ENCODE data around the gene TC2N.
A peak's percentile ranks its signal among the peaks of the same experiment; 100 is the strongest.
"Not testable (repeated sequence)": the region's sequence is repeated elsewhere in the genome, so short reads cannot be mapped to it uniquely, and the experiment has no call there.

TC2N gene

DNA sequence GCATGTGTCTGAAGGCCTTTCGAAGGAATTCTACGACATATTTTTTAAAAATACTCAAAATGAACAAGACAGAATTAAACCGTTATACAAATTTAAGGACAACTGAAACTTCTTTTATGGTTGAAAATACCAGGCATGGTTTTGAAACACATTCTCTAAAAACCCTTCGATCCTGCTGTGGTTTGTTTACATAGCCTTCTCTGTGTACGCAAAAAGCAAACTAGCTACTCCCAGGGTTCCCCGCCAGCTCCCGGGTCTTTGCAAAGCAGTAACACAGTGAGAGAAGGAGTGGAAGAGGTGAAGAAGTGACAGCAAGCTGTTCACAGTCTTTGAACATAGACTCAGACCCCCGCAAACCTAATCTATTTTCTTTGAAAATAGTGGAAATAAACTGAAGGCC lies 2.2 kb upstream of the TC2N start:
- no peak for DNase-seq (ENCODE audit: low spot score)

DNA sequence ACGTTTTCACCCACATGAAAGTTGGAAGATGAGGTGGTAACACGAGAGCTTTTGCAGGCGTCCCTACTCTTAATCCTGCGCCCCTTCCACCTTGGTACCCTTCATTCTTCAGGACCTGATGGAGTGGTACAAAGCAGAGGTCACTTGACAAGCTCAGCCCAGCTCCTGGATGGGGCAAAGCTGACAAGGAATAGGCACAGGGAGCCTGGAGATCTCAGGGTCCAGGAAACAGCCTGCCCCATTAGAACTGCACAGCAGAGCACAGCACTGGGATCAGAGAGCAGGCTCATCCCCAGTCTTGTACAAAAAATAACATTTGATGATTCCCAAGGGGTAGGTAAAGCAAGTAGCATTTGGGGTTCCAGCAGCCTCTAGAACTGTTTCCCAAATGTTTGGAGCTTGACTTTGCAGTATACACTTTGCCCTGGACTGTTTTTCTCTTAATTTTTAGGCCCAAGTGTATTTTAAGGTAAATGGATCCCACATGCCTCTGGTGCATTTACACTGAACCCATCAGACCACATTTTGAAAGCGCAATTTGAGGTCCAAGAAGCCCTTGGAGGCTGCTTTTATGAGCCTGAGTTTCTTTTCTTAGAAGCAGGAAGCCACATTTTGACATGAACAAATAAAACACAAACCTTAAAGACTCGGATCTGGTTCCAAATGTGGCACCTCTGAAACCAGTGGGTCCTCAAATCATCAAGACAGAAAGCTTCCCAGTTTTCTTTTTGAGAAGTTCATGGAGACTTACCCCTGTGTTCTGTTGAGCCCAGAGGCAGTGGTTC lies 633 bp downstream of the TC2N start:
- DNase-seq (ENCODE audit: low spot score), result no peak

DNA sequence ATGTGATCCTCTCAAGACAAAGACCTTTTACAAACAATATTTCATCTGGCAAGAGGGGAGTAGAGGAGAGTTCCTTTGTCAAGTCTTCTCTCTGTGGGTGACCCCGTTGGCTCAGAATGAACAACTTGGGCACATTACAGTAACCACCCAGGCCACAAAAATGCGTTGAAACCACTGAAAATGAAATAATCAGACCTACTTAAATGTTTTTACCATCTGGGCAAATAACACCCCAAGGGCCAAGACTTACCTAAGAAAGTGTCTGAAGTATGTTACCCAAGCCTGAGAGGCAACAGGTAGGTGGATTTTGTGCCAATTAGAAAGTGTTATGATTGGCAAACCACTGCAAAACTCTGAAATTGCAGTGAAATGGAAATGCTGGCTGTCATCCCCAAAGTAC lies 1.3 kb downstream of the TC2N start:
- no peak for DNase-seq (ENCODE audit: low spot score)

DNA sequence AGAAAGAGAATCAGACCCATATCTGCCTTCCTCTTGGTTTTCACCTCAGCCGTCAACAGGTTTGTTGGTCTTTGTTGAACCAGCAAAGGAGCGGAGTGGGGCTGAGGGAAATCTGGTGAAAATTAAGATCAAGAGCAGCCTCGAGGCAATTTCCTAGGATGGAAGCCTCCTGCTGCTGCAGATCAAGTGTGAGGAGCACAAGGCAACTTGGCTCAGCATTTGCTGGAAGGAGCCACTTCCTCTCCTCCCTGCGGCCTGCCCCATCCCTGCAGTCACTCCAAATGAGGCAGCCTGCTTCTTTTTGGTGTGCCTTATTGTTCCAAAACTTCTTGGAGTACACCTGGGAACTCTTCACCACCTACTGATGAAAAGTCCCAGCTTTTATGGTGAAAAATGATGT lies 4.9 kb downstream of the TC2N start:
- DNase-seq (ENCODE audit: low spot score), result no peak

DNA sequence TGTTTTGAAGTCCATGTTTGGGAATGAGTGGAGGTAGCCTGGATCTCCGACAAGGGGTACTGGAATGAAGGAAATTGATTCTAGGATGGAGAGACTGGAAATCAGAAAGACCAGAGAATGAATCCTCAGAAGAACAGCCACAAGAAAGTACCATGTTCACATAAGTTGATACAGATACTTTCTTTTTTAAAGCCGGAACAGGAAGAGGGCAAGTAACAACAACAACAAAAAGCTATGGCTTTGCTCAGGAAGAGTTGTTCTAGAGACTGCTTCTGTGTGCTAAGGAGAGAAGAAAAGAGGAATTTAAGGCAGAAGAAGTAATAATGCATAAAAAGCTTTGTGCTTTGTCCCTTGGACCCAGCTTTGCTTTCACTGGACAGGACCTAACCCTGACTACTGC lies 6.2 kb downstream of the TC2N start:
- no peak for DNase-seq (ENCODE audit: low spot score)

DNA sequence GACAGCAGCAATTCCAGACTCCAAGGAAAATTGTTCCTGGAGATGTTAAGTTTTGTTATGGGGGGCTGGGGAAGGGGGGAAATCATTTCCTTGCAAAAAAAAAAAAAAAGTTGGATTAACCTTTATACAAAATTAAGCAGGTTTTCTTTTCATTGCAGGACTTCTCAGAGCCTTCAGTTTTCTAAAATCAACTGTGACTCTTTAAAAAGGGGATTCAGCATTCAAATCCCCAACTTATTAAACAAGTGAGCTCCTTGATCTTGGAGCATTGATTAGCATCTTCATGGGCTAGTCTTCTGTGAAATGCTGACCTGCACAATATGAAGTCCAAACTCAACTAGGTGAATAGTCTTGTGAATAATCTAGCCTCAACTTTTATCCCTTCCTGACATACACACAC lies 7.1 kb downstream of the TC2N start:
- DNase-seq (ENCODE audit: low spot score), result no peak

DNA sequence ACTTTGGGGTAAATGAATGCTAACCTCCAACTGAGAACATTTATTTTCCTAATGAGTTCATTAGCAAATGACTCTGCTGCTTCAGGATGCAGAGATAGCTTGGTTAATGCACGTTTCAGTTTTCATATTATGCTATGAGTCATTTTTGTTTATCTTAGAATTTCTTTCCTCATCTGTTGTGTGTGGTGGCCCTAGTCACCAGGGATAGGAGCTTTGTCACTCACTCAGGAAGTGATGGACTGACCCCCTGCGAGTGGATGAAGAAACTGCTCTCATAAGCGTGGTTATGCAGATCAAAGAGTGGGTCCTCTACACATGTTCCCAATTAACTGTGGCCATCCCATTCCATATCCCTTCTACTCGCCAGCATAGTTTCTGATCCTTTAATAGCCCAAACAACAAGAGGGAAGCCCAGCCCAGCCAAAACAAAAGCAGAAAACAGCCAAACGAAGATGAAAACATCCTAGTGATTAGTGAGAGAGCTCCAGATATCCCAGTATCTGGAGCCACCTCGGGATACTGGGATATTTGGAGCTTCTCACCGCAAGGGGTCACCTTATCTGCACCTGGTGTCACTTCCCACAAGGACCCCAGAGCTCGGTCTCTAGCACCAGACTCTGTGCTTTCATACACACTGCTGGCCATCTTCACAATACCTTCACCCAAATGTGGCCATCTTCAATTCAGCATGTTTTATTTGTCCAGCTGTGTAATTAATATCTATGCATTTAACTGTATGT lies 8.6 kb downstream of the TC2N start:
- no peak for DNase-seq (ENCODE audit: low spot score)

DNA sequence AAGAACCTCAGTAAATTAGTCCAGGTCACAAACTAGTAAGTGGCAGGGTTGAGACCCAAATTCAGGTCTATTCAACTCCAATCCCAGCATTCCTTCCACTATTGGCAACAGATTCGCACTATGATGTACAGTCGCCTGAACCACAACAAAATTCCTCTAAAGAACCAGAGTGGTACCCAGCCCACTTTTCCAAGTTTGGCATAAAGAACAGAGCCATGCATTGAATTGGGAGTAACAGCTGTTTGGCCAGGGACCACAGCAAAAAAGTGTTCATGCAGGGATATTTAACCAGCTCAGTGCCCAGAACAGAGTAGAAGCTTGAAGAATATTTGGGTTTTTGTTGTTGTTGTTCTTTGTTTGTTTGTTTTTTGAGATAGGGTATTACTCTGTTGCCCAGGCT lies 9.7 kb downstream of the TC2N start:
- no peak for DNase-seq (ENCODE audit: low spot score)

DNA sequence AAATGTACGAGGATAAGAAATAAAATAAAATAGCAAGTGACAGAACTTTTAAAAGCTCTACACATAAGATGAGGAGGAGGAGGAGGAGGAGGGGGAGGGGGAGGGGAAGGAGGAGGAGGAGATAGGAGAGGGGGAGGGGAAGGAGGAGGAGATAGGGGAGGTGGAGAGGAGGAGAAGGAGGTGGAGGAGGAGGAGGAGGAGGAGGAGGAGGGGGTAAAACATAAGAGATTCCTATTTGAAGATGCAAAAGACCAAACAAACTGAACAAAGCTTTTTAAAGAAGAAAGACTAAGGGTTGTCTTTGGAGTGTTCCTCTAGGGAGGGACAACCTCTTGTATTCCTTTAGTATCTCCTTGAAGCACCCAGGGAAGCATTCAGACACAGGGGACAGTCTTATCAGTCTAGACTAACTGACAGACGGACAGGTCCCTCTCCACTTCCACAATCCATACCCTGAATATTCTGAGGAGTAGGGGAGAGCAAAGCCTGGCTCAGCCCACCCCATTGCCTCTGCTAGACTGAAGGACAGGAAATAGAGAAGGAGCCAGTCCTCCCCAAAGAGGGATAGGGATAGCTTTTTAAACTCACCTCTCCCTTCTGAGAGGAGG lies 12.9 kb downstream of the TC2N start:
- DNase-seq (ENCODE audit: low spot score), result no peak

DNA sequence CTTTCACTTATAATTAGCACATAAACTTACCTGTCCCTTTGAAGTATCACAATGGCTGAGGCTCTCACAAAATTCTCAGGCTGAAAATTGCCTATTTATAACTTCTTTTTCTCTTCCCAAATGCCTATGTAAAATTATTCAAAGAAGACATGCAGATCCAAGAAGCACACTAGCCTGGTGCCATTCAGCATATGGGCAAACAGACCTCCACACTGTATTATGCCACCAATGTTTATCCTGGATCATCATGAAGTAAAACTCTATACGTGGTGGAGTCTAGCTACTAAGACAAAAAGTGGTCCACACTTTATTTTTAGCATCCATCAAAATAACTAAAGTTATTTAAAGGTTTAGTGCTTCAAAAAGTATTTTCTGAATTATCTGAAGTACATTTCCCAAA lies 15.8 kb downstream of the TC2N start:
- DNase-seq (ENCODE audit: low spot score), result no peak

DNA sequence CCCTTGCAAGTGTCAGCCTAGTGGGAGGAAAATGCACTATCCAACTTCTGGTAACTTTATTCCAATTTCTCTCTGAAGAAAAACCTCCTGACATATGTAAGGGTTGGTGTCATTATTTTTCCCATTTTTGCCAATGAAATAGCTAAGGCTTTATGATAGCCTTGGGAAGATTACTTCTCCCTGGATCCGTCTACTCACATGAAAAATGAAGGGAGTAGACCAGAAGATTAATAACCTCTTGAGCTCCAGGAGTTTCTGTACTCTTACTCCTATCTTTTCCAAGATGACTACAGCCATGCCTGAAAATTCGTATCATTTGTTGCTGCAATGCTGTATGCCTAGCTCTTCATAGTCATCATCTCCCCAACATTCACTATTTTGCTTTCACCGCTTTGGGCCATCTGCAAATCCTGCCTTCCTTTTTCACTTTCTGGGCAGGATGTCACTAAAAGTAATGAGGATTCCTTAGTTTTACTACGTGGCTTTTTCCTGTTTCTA lies 18.8 kb downstream of the TC2N start:
- DNase-seq (ENCODE audit: low spot score), result no peak

DNA sequence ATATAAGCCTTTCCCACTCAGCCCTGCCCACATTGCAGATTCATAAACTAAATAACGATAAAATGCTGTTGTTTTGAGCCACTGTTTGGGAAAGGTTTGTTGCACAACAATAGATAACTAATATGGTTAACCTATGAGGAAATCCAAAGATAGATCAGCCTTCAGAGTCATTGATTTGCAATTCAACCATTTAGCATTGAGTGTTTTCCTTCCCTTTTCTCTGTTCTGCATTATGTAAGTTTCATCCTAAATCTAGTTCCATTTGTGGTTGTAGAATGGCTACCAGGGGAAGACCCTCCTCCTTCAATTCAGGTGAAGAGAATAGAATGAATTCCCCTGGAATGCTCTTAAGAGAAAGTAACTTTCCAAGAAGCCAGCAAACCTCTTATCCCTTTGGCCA lies 19.6 kb downstream of the TC2N start:
- DNase-seq (ENCODE audit: low spot score), result no peak

DNA sequence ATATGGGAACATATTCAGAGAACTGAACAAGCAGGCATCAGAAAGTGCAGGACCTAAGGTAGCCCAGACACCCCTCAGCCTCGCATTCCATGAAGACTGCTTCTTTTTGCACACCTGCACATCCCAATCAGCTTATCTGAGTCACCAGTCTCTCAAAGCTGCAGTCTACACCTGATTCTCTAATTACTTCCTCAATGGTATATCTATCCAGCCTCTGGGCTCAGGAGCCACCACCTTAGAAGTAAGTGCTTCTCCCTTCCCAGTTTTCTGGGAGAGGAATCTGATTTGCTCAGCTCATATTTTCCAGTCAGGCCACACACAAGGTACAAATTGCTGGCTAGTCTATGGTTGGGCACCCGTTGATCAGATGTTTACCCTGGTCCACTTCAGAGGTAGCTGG lies 21.7 kb downstream of the TC2N start:
- no peak for DNase-seq (ENCODE audit: low spot score)

DNA sequence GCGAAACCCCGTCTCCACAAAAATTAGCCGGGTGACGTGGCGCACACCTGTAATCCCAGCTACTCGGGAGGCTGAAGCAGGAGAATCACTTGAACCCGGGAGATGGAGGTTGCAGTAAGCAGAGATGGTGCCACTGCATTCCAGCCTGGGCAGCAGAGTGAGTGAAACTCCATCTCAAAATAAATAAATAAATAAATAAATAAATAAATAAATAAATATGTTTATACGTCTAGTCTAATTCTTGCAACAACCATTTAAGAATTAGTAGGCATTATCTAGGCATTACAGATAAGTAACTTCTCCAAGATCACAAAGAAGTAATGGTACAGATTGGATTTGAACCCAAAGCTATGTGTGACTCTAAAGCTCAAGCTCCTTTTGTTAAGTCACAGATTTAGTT lies 22.3 kb downstream of the TC2N start:
- not testable (repeated sequence) for DNase-seq (ENCODE audit: low spot score)

DNA sequence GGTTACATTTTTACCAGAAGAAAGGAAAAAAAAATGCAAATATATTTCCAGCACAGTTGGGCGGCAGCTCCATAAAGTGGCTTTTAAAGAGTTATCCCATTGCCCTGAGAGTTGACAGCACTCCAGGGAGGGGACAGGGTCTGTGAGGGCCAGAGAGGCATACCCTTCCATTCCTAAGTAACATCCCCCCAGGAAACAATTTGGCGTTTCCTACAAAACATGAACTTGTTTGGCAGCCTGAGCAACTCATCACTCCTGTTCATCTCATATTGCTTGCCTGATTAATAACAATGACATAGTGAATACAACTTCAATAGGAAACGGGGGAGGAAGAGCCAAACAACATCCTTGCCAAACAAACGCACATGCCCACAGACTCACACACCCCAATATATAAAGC lies 23.3 kb downstream of the TC2N start:
- no peak for DNase-seq (ENCODE audit: low spot score)

DNA sequence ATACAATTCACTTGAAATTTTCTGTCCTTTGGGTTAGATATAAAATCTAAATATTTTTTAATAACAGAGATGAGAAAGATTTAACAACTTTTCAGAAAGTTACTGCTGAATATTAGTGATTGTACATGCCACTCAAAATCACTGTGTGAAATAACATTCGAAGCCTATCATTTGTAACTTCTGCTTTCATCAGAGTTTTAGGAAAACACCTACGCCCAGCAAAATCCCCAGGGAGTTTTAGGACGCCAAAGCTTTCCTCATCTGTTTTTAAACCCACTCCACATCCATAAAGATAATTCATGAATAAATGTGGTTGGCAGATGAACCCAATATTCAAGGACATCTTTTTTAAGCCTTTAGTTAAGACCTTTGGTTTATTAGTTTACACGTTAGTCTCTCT lies 23.9 kb downstream of the TC2N start:
- DNase-seq (ENCODE audit: low spot score), result no peak

DNA sequence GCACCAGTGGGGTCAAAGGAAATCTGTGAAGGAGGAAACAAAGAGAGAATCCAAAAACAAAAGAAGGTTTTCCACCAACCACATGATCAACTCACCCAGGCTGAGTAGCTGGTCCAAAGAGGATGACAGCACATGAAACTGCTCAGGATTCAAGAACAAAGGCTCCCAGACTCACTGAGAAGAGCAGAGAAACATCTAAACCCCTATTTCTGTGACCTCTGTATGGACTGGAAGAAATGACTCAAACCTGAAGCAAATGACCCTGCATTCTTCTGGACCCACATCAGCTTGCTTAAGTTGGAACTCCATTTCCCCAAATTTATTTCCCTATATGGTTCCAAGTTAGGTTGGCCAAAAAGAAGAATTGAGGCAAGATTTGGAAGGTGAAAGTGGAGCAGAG lies 26.3 kb downstream of the TC2N start:
- no peak for DNase-seq (ENCODE audit: low spot score)

DNA sequence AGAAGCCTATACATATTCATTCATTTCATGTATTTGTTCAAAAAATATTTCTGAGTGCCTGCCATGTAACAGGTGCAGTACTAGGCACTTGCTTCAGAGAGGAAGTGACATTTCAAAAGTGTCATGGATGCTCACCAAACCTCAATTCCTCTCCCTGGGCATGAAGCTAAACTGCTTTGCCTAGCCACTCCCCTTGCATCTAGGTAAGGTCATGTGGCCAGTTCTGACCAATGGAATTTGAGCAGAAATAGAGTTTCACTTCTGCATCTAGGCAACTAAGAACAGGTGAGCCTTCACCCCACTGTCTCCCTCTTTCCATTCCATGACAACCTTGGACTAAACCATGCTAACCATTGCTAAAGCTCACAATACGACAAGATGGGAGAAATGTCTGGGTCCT lies 27.6 kb downstream of the TC2N start:
- DNase-seq (ENCODE audit: low spot score), result no peak

DNA sequence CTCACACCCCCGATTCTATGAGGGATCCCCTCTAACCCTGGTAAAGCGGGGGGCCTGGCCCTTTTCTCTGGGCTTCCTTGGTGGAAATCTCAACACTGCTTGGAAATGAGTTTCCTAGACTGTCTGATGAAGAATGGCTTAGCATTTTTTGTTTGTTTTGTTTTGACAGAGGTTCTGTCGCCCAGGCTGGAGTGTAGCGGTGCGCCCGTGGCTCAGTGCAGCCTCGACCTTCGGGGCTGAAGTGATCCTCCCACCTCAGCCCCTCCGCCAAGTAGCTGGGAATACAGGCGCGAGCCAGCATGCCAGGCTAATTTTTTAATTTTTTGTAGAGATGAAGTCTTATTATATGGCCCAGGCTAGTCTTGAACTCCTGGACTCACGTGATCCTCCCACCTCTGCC lies 30.3 kb downstream of the TC2N start:
- DNase-seq (ENCODE audit: low spot score), result no peak

DNA sequence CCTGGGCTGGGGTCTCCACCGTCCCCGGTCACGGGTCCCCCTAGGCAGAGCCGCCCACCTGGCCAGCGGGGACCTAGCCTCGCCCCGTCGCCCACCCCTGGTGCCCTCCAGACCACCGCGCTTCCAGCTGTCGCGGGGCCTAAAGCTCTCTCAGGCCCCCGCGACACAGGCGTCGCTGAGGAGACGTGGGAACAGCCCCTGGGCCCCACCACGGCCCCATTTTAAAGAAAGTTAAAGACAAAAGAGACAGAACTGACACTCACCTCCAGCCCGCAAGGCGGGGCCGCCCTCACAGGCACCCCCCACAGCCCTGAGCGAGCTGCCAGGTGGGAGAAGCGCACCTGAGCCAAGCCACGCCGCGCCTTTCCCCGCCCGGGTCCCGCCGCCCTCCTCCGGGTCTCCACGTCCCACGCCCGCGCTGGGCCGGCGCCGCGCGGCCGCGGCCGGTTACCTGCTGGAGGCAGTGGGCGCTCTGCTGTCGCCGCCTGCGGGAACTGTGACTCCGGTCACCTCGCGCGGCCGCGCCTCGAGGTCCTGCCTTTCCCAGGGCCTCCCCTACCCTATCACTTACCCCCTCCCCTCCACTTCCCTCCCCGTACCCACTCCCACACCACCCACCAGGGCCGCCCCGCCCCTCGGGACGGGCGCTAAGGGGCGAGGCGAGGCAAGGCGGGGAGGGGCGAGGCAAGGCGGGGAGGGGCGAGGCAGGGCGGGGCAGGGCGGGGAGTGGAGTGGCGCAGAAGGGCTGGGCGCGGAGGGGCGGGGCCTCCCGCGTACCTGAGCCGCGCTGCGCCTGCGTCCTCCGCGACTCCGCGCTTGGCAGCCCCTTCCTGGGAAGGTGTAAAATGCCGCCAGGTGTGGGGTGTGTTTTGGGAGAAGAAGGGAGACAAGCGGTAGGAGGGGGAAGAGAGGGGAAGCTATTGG lies 31.2 kb downstream of the TC2N start:
- peak; percentile 69 for DNase-seq (ENCODE audit: low spot score)

DNA sequence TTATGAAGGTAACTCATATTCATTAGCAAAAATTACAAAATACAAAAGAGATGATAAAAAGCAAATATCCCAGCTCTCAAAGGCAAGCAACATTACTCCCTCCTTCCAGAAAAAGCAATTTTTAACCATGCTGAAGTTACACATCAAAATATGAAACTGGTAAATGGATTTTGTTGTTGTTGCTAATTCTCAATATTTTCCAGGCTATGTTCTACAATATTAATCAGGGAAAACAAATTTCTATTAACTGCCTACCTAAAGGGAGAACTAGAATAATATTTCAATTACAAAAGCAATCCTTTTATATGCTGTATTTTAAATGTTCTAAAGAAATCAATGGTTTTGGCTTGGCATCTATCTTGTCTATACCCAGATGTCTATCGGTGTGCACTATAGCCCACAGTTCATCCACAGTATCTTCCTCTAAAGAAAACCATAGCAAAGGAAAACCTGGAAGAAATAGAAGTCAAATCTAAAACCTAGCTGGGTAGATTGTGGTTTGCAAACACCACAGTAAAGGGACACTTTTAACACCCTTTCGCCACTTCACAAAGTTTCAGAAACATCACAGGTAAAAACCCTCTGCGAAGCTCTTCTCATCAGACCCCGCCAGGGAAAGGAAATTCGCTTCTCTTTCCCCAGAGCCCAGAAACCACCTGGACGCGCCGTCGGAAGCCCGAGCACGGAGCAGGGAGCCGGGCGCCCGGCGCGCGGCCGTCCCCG lies 32.0 kb downstream of the TC2N start:
- DNase-seq (ENCODE audit: low spot score), result no peak
